PC-3 (cell line): Measurements from ENCODE around the gene WFDC1. TPM values are rescaled to one million over a fixed set of nuclear protein-coding genes. Genes with fewer than 3 reads are reported as not detected.

Experiments
- ATAC-seq: fragments of 200-7000 bp; cut with Tn5 transposase; 2 replicates; pipeline ENCODE4 v1.9.1; 2020; ENCODE audit warnings: mild to moderate bottlenecking, moderate library complexity
- BruUV-seq: library from RNA; stranded (reverse); fragments of 400-500 nt; replicated peaks from 2 replicates; lab custom pipeline; 2021; lab: Mats Ljungman, UMichigan
- CTCF ChIA-PET: fragments of 300-600 bp; sonication (Branson Sonifier 250); formaldehyde crosslinking; loops from one replicate; lab custom pipeline; 2022; ENCODE audit warnings: antibody characterized with exemption; lab: Charles Lee
- POLR2A ChIA-PET: fragments of 300-600 bp; sonication (Branson Sonifier 250); formaldehyde crosslinking; loops from one replicate; lab custom pipeline; 2022; ENCODE audit warnings: antibody characterized with exemption; ENCODE audit not compliant: unreplicated experiment; lab: Charles Lee
- DNase-seq: peaks from one replicate; pipeline ENCODE4 v3.0.0-alpha.2; 2015
- H2AFZ ChIP-seq: fragments of 300-600 bp; sonication (generic); 2 replicates; pipeline ENCODE4 v1.6.0; 2016; ENCODE audit warnings: antibody characterized with exemption, low read length
- H3F3A ChIP-seq: fragments of 300-600 bp; sonication (generic); one replicate; pipeline ENCODE4 v1.6.0; 2017; ENCODE audit warnings: antibody characterized with exemption, low read length, control low read depth, mild to moderate bottlenecking; ENCODE audit not compliant: unreplicated experiment
- H3K27ac ChIP-seq: fragments of 300-600 bp; sonication (generic); 2 replicates; pipeline ENCODE4 v1.5.1; 2016; ENCODE audit warnings: mild to moderate bottlenecking, low read length
- H3K27me3 ChIP-seq: fragments of 300-600 bp; sonication (generic); 2 replicates; pipeline ENCODE4 v1.6.1; 2016; ENCODE audit warnings: low read length, mixed read lengths
- H3K36me3 ChIP-seq: fragments of 300-600 bp; sonication (generic); 2 replicates; pipeline ENCODE4 v1.6.1; 2016; ENCODE audit warnings: low read depth, mixed run types, low read length, mixed read lengths
- H3K4me1 ChIP-seq: fragments of 300-600 bp; sonication (generic); 2 replicates; pipeline ENCODE4 v1.5.1; 2016; ENCODE audit warnings: low read length; ENCODE audit not compliant: insufficient read depth
- H3K4me2 ChIP-seq: fragments of 300-600 bp; sonication (generic); 2 replicates; pipeline ENCODE4 v1.6.0; 2016; ENCODE audit warnings: low read length
- H3K4me3 ChIP-seq: fragments of 300-600 bp; sonication (generic); 2 replicates; pipeline ENCODE4 v1.5.1; 2016; ENCODE audit warnings: mild to moderate bottlenecking, low read length, mixed read lengths
- H3K79me2 ChIP-seq: fragments of 300-600 bp; sonication (generic); 2 replicates; pipeline ENCODE4 v1.6.1; 2017; ENCODE audit warnings: low read length, mixed read lengths
- H3K9ac ChIP-seq: fragments of 300-600 bp; sonication (generic); 2 replicates; pipeline ENCODE4 v1.6.0; 2016; ENCODE audit warnings: mild to moderate bottlenecking, low read length
- H3K9me2 ChIP-seq: fragments of 300-600 bp; sonication (generic); replicated peaks from 2 replicates; pipeline ENCODE4 v1.6.1; 2016; ENCODE audit warnings: mixed run types, low read length, mixed read lengths
- H3K9me3 ChIP-seq: fragments of 300-600 bp; sonication (generic); 2 replicates; pipeline ENCODE4 v1.6.1; 2016; ENCODE audit warnings: low read length, mixed read lengths
- H4K20me1 ChIP-seq: fragments of 300-600 bp; sonication (generic); 2 replicates; pipeline ENCODE4 v1.6.1; 2016; ENCODE audit warnings: low read length, mixed read lengths
- CTCF ChIP-seq: fragments of 300-600 bp; sonication (generic); conservative IDR thresholded peaks from 2 replicates; pipeline ENCODE4 v1.5.1; 2017; ENCODE audit warnings: antibody characterized with exemption, low read depth, mild to moderate bottlenecking, low read length
- EZH2 ChIP-seq: fragments of 300-600 bp; sonication (generic); IDR thresholded peaks from one replicate; pipeline ENCODE4 v1.6.1; 2017; ENCODE audit warnings: antibody characterized with exemption, mild to moderate bottlenecking, low read length; ENCODE audit not compliant: unreplicated experiment
- EZH2phosphoT487 ChIP-seq: fragments of 300-600 bp; sonication (generic); IDR thresholded peaks from 2 replicates; pipeline ENCODE4 v1.6.1; 2018; ENCODE audit warnings: mild to moderate bottlenecking, antibody characterized with exemption, low read length, borderline replicate concordance
- intact Hi-C: fragments of 100-400 bp; cut with micrococcal nuclease; formaldehyde crosslinking; loops from 2 replicates; pipeline ENCODE4 v1.9.0; 2023
- total RNA-seq: library from RNA; depleted of rRNA; stranded (reverse); fragments of >200 nt; gene quantifications from 2 replicates; pipeline ENCODE4 v1.2.3, GENCODE V29; 2014

Gene WFDC1
- total RNA-seq, 1 experiment from 2014 or later: 0.15 TPM

DNA sequence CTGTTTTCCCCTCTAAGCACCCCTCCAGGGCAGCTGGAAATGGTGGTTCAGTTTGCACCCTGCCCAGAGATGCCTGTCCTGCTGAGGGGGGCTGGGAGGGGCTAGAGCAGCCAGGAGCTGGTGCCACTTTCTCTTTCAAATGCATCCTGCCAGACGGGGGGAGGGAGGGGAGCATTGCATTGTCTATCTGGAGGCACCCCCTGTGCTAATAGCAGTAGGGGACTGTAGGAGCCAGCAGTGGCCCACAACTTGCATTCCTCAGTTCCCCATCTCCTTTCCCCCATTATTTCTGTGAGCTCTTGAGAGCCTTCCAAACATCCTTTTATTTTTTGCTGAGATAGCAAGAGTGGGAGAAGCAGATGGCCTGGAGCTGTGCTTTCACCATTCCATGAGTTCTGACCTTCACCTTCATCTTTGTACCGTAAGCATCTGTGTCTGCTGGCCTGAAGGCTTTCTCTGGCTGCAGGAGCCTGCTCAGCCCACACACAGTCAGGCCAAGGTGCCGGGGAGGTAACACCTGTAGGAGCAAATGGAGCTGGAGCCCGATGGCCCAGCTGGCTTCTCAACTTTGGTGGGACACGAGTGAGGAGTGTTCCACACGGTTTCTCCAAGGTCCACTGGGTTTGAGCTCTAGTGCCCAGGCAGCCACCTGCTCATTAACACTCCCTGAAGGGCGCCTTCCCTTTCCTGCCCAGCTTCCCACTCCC lies 5.2 kb downstream of the WFDC1 start:
- Histone ChIP-seq H3K79me2 (no peaks in the 10 kb centered on the region), H3K4me2 (no peak overlapping the region), H3K9me2 (no peaks in the 10 kb centered on the region), H3K36me3 (no peaks in the 10 kb centered on the region), H3K4me1 (no peaks in the 10 kb centered on the region), H3K9ac (no peak overlapping the region), H4K20me1 (no peaks in the 10 kb centered on the region), H3K27ac (no peak overlapping the region), H3K27me3 (0 out of 2 replicates have a peak, but pooled peaks cover 8% of the 10 kb centered on the region), H2AFZ (no peak overlapping the region), H3K9me3 (no peaks in the 10 kb centered on the region), H3K4me3 (no peak overlapping the region), H3F3A (no peaks in the 10 kb centered on the region)
- POLR2A ChIA-PET: no interaction called here
- ATAC-seq (no peak), DNase-seq (no peak)
- CTCF ChIA-PET: no interaction called here
- TF ChIP-seq CTCF (no peak), EZH2phosphoT487 (no peak), EZH2 (no peak)
- intact Hi-C loops: no loop called here
- no TSS peak for BruUV-seq

GRCh38 chr16:84302111-84302954 lies 7.7 kb downstream of the WFDC1 start:
- ATAC-seq: no peak
- H3K4me2 ChIP-seq: no peak overlapping the region
- no peak overlapping the region for H3K4me3 ChIP-seq
- no peaks in the 10 kb centered on the region for H3K27me3 ChIP-seq
- H2AFZ ChIP-seq: no peak overlapping the region
- intact Hi-C loops: no loop called here
- no peak overlapping the region for H3K27ac ChIP-seq
- no TSS peak for BruUV-seq
- ChIA-PET CTCF (no interaction called here), POLR2A (no interaction called here)
- H3K9me2 ChIP-seq: no peaks in the 10 kb centered on the region
- H3F3A ChIP-seq: no peaks in the 10 kb centered on the region
- no peaks in the 10 kb centered on the region for H4K20me1 ChIP-seq
- TF ChIP-seq EZH2phosphoT487 (no peak), EZH2 (no peak), CTCF (no peak)
- no peaks in the 10 kb centered on the region for H3K36me3 ChIP-seq
- H3K9ac ChIP-seq: no peak overlapping the region
- H3K9me3 ChIP-seq: no peaks in the 10 kb centered on the region
- H3K4me1 ChIP-seq: no peaks in the 10 kb centered on the region
- H3K79me2 ChIP-seq: no peaks in the 10 kb centered on the region
- no peak for DNase-seq

DNA sequence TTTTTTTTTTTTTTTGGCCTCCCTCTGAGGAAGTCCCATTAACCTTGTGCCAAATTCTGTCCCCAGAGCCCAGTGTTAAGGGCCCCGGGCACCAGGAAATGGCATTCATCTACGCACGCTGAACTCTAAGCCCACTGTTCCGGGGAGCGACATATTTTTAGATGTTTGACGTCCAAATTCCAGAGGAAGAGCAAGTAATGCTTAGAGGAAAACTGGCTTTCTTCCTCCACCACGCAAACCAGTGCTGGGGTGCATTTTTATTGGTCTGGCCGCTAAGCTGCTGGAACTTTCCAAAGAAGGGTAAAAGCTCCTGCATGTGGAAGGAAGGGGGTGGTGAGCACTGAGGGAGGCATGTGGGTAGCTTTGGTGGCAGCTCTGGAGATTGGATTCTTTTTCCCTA lies 8.3 kb downstream of the WFDC1 start:
- Histone ChIP-seq H3K9me3 (no peaks in the 10 kb centered on the region), H3K27ac (no peak overlapping the region), H3K9me2 (no peaks in the 10 kb centered on the region), H3K4me2 (no peak overlapping the region), H3K27me3 (no peaks in the 10 kb centered on the region), H3K79me2 (no peaks in the 10 kb centered on the region), H3K9ac (no peak overlapping the region), H3K36me3 (no peaks in the 10 kb centered on the region), H3K4me3 (no peak overlapping the region), H3F3A (no peaks in the 10 kb centered on the region), H3K4me1 (no peaks in the 10 kb centered on the region), H2AFZ (no peak overlapping the region), H4K20me1 (no peaks in the 10 kb centered on the region)
- intact Hi-C loops: no loop called here
- DNase-seq (no peak), ATAC-seq (no peak)
- BruUV-seq: no TSS peak
- ChIA-PET POLR2A (no interaction called here), CTCF (no interaction called here)
- TF ChIP-seq CTCF: no peak
- no peak for TF ChIP-seq EZH2phosphoT487
- no peak for TF ChIP-seq EZH2
